ENCODE measurements around the gene FLYWCH1. TPM values are rescaled to one million over a fixed set of nuclear protein-coding genes. Genes with fewer than 3 reads are reported as not detected.
A peak's percentile ranks its signal among the peaks of the same experiment; 100 is the strongest.

Gene FLYWCH1
- total and polyA plus RNA-seq, 2 donors (not counting 1 experiment from before 2014, with no cell fraction given), result 12.0 to 58.5 TPM

DNA sequence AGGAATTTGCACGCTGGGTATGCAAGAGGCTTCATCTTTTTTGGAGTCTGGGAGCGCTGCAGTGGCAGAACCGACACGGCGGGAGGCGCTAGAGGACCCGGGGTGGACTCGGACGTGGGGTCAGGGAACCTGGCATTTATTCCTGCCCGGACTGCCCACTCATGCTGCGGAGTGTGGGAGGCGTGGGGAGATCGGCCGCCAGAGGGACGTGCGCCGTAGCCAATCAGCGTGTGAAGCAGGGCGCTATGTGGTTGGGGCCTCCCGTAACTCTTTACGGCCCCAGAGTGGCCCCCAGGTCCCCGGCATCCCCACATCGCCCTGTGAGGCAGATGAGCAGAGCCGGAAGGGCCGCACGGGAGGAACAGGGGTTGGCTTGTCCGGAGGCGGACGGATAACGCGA, 17.5 kb upstream of the FLYWCH1 start:
- H4K20me1 ChIP-seq (ENCODE audit: control insufficient read depth, extremely low read depth, insufficient read depth, low read length), result no peaks in the 10 kb centered on the region
- no peaks in the 10 kb centered on the region for H3K4me1 ChIP-seq (ENCODE audit: control insufficient read depth, extremely low read depth, insufficient read depth, low read length)
- TF ChIP-seq, protein P1, sequence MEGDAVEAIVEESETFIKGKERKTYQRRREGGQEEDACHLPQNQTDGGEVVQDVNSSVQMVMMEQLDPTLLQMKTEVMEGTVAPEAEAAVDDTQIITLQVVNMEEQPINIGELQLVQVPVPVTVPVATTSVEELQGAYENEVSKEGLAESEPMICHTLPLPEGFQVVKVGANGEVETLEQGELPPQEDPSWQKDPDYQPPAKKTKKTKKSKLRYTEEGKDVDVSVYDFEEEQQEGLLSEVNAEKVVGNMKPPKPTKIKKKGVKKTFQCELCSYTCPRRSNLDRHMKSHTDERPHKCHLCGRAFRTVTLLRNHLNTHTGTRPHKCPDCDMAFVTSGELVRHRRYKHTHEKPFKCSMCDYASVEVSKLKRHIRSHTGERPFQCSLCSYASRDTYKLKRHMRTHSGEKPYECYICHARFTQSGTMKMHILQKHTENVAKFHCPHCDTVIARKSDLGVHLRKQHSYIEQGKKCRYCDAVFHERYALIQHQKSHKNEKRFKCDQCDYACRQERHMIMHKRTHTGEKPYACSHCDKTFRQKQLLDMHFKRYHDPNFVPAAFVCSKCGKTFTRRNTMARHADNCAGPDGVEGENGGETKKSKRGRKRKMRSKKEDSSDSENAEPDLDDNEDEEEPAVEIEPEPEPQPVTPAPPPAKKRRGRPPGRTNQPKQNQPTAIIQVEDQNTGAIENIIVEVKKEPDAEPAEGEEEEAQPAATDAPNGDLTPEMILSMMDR (conservative IDR thresholded peaks at IDR 0.05 in 1 of 2, IDR thresholded peaks at IDR 0.05 in 1 of 2; ENCODE audit: low read depth in 1 of 2, low read length in 2 of 2), result no peak
- TF ChIP-seq EZH2 (IDR thresholded peaks at IDR 0.05; ENCODE audit: low read length, missing control alignments), result no peak
- H3K9me3 ChIP-seq (ENCODE audit: control insufficient read depth, insufficient read depth, low read depth, low read length), result no peaks in the 10 kb centered on the region
- peaks cover 10% of the 10 kb centered on the region for H3K36me3 ChIP-seq (ENCODE audit: control insufficient read depth, insufficient read depth, low read length)
- no peak overlapping the region for H3K4me3 ChIP-seq (replicated peaks in 1 of 4; ENCODE audit: control extremely low read depth in 1 of 4, insufficient read depth in 1 of 4, low read depth in 3 of 4, low read length in 4 of 4)
- no peak overlapping the region for H2AFZ ChIP-seq (ENCODE audit: low read length)
- no peak overlapping the region for H3K27ac ChIP-seq (ENCODE audit: insufficient read depth, low read length)
- DNase-seq (ENCODE audit: low read depth in 2 of 2), result no peak
- no peaks in the 10 kb centered on the region for H3K79me2 ChIP-seq (ENCODE audit: control insufficient read depth, insufficient read depth, low read length)
- H3K27me3 ChIP-seq (ENCODE audit: control insufficient read depth, insufficient read depth, low read length), result no peaks in the 10 kb centered on the region
- H3K4me2 ChIP-seq (ENCODE audit: extremely low read depth, insufficient read depth, low read length), result no peak overlapping the region
- no peak overlapping the region for H3K9ac ChIP-seq (ENCODE audit: insufficient read depth, low read length)

DNA sequence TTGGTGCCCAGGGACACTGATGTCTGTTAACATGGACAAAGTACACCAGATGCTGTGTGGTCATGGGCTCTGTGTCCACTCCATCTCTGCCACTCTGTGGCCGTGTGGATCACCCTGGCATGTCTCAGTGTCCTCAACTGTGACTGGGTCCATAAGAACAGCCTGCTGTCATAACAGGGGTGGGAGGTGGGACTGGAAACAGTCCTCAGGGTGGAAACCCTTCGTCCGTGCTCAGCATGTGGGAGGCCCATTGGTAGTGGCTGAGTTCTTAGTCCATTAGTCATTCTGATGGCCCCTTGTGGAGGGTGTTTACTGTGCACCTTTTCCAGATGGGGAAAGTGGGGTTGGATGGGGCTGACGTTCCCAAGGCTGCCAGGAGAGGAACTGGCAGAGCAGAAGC, 15.9 kb upstream of the FLYWCH1 start:
- no peaks in the 10 kb centered on the region for H4K20me1 ChIP-seq (ENCODE audit: control insufficient read depth, extremely low read depth, insufficient read depth, low read length)
- no peaks in the 10 kb centered on the region for H3K9me3 ChIP-seq (ENCODE audit: control insufficient read depth, insufficient read depth, low read depth, low read length)
- H3K27me3 ChIP-seq (ENCODE audit: control insufficient read depth, insufficient read depth, low read length), result no peaks in the 10 kb centered on the region
- no peak overlapping the region for H3K27ac ChIP-seq (ENCODE audit: insufficient read depth, low read length)
- peak in 1 of 2 donors; percentile 46 for DNase-seq (ENCODE audit: low read depth in 2 of 2)
- no peak for TF ChIP-seq EZH2 (IDR thresholded peaks at IDR 0.05; ENCODE audit: low read length, missing control alignments)
- TF ChIP-seq, protein P1 (conservative IDR thresholded peaks at IDR 0.05 in 1 of 2, IDR thresholded peaks at IDR 0.05 in 1 of 2; ENCODE audit: low read depth in 1 of 2, low read length in 2 of 2), result no peak
- no peak overlapping the region for H2AFZ ChIP-seq (ENCODE audit: low read length)
- H3K4me1 ChIP-seq (ENCODE audit: control insufficient read depth, extremely low read depth, insufficient read depth, low read length), result no peaks in the 10 kb centered on the region
- H3K9ac ChIP-seq (ENCODE audit: insufficient read depth, low read length), result no peak overlapping the region
- peaks cover 10% of the 10 kb centered on the region for H3K36me3 ChIP-seq (ENCODE audit: control insufficient read depth, insufficient read depth, low read length)
- no peak overlapping the region for H3K4me3 ChIP-seq (replicated peaks in 1 of 4; ENCODE audit: control extremely low read depth in 1 of 4, insufficient read depth in 1 of 4, low read depth in 3 of 4, low read length in 4 of 4)
- H3K4me2 ChIP-seq (ENCODE audit: extremely low read depth, insufficient read depth, low read length), result no peak overlapping the region
- no peaks in the 10 kb centered on the region for H3K79me2 ChIP-seq (ENCODE audit: control insufficient read depth, insufficient read depth, low read length)

DNA sequence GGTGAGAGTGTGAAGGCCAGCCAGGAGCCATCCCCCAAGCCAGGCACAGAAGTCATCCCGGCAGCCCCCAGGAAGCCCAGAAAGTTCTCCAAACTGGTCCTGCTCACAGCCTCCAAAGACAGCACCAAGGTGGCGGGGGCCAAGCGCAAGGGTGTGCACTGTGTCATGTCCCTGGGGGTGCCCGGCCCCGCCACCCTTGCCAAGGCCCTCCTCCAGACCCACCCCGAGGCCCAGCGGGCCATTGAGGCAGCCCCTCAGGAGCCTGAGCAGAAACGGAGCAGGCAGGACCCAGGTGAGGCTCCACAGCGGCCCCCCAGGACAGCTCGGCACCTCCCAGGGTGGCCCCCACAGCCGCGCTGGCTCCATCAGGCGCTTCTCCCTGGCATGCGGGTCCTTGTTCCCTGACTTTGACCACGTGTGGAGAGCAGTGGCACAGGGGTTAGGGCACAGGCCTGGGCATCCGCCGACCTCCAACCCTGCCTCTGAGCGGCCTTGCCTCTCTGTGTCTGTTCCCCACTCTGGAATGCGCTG, 15.2 kb upstream of the FLYWCH1 start:
- Histone ChIP-seq H3K4me1 (ENCODE audit: control insufficient read depth, extremely low read depth, insufficient read depth, low read length) (no peaks in the 10 kb centered on the region), H3K4me2 (ENCODE audit: extremely low read depth, insufficient read depth, low read length) (no peak overlapping the region), H2AFZ (ENCODE audit: low read length) (no peak overlapping the region), H3K79me2 (ENCODE audit: control insufficient read depth, insufficient read depth, low read length) (no peaks in the 10 kb centered on the region), H3K36me3 (ENCODE audit: control insufficient read depth, insufficient read depth, low read length) (peaks cover 10% of the 10 kb centered on the region), H3K9ac (ENCODE audit: insufficient read depth, low read length) (no peak overlapping the region), H3K27ac (ENCODE audit: insufficient read depth, low read length) (no peak overlapping the region), H3K9me3 (ENCODE audit: control insufficient read depth, insufficient read depth, low read depth, low read length) (no peaks in the 10 kb centered on the region), H3K27me3 (ENCODE audit: control insufficient read depth, insufficient read depth, low read length) (no peaks in the 10 kb centered on the region), H4K20me1 (ENCODE audit: control insufficient read depth, extremely low read depth, insufficient read depth, low read length) (no peaks in the 10 kb centered on the region), H3K4me3 (replicated peaks in 1 of 4; ENCODE audit: control extremely low read depth in 1 of 4, insufficient read depth in 1 of 4, low read depth in 3 of 4, low read length in 4 of 4) (no peak overlapping the region)
- TF ChIP-seq, protein P1 (conservative IDR thresholded peaks at IDR 0.05 in 1 of 2, IDR thresholded peaks at IDR 0.05 in 1 of 2; ENCODE audit: low read depth in 1 of 2, low read length in 2 of 2), result no peak
- no peak for TF ChIP-seq EZH2 (IDR thresholded peaks at IDR 0.05; ENCODE audit: low read length, missing control alignments)
- no peak for DNase-seq (ENCODE audit: low read depth in 2 of 2)

Data from fibroblast of lung (primary cell).